ENCODE measurements around the gene ZBTB12.
"Not testable (repeated sequence)": the region's sequence is repeated elsewhere in the genome, so short reads cannot be mapped to it uniquely, and the experiment has no call there.

ZBTB12 gene, protein sequence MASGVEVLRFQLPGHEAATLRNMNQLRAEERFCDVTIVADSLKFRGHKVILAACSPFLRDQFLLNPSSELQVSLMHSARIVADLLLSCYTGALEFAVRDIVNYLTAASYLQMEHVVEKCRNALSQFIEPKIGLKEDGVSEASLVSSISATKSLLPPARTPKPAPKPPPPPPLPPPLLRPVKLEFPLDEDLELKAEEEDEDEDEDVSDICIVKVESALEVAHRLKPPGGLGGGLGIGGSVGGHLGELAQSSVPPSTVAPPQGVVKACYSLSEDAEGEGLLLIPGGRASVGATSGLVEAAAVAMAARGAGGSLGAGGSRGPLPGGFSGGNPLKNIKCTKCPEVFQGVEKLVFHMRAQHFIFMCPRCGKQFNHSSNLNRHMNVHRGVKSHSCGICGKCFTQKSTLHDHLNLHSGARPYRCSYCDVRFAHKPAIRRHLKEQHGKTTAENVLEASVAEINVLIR

DNA sequence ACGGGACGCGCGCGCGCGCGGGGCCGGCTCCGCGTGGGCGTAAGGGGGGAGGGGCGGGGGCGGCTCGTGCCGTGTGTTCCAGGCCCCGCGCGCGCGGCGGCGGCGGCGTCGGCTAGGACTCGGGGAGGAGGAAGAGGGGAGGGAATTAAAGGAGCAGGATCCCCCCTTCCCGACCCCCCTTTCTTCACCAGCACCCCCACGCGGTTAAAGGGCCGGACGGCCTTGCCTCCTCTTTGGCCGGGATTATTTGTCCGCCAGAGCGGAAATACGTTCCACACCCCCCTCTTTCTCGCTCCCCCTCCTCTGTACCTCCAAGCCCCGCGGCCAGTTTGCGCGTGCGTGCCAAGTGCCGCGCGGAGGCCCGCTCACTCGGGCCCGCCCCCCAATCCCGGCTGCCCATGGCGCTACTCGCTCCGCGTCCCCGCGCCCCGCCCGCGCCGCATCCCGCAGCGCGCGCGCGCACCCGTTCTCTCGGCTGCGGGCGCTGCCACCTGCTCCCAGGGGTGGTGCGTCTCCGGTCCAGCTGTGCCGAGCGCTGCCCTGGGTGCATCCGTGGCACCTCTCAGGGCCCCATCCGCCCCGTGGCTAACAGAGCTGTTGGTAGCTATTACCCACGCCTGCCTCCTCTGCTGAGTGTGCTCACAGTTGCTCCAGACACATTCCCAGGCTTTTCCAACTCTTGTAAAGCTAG lies at the start of gene ZBTB12:
Gene ZBTB12, minus strand, starts transcription at position 134 of the 691 bp plus-strand sequence. CDS start 781 bp downstream, outside the sequence.
- DNase-seq (ENCODE audit: low spot score) = peak; percentile 97

DNA sequence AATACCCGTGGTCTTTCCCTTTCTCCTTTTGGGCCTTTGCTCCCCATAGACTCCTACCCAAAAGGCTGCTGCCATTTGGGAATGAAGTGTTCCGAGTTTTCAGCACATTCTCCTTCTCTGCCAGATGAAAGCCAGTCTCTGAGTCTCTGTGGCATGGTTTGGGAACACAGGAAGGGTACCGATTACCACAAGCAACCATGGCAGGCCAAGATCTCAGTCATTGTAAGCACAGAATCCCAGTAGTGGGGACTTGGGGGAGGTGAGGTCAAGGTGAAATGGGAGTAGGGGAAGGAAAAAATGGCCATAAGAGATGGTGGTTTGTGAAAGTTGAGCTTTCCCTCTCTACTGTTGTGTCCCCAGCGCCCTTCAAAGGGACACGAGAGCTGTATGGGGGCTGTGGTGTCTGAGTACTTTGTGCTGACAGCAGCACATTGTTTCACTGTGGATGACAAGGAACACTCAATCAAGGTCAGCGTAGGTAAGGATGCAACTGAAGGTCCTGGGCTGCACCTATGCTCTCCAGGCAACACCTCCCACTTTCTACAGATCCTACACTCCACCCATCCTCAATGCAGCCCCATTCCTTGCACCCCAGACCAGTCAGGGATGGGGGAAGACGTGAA lies 48.2 kb upstream of the ZBTB12 start:
- DNase-seq (ENCODE audit: low spot score) = no peak

DNA sequence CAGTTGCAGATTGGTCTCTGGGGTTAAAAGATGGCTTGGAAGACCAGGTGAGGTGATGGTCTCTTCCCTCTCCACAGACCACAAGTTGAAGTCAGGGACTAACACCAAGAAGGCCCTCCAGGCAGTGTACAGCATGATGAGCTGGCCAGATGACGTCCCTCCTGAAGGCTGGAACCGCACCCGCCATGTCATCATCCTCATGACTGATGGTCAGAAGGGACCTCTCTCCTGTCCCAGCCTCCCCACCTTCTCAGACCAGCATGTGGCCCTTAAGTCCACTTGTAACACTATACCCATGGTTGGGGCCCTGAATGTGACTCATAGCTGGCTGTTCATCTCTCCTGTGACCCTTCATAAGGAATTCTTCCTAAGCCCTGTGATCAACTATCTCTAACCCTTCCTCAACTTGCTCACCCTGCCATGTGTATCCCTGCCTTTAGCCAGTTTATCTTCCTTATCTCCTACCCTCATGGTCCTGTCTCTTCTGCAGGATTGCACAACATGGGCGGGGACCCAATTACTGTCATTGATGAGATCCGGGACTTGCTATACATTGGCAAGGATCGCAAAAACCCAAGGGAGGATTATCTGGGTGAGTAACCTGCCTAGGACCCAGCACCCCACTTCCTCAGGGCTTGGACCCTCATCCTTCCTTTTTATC lies 47.0 kb upstream of the ZBTB12 start:
- DNase-seq (ENCODE audit: low spot score) = no peak

DNA sequence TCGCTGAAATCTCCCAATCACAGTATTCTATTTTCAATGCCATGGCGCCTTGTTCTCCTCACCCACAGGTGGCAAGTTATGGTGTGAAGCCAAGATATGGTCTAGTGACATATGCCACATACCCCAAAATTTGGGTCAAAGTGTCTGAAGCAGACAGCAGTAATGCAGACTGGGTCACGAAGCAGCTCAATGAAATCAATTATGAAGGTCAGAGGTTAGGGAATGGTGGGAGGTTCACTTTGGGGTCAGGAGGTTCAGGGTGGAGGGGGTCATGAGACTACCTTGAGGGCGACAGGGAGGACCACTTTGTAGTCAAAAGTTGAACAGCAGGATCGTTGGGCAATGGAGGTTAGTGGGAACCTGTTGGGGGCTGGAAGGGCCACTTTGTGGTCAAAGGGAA lies 46.4 kb upstream of the ZBTB12 start:
- DNase-seq (ENCODE audit: low spot score) = no peak

DNA sequence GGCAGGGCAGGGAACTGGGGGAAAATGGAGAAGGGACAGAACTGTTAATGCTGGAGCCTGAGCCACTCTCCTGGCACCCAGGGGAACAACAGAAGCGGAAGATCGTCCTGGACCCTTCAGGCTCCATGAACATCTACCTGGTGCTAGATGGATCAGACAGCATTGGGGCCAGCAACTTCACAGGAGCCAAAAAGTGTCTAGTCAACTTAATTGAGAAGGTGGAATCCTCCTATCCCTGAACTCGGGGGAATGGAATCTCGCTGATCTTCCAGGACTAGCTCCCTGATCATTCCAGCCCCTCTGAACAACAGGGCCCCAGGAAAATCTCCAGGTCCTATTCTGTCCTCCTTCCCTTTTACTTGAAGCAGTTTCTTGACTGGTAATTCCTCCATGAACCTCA lies 46.0 kb upstream of the ZBTB12 start:
- DNase-seq (ENCODE audit: low spot score) = no peak

DNA sequence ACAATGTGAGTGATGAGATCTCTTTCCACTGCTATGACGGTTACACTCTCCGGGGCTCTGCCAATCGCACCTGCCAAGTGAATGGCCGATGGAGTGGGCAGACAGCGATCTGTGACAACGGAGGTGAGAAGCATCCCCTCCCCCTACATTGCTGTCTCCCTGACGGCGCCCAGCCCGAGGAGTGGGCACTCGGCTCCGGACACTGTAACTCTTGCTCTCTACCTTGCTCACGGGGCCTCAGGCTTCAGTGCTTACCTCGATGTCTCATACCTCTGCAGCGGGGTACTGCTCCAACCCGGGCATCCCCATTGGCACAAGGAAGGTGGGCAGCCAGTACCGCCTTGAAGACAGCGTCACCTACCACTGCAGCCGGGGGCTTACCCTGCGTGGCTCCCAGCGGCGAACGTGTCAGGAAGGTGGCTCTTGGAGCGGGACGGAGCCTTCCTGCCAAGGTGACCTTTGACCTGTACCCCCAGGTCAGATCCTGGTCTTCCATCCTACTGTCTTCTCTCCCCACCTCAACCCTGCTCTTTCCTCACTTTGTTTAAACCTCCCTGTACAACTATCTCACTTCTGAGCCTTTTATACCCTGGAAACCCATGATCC lies 45.3 kb upstream of the ZBTB12 start:
- DNase-seq (ENCODE audit: low spot score) = no peak

DNA sequence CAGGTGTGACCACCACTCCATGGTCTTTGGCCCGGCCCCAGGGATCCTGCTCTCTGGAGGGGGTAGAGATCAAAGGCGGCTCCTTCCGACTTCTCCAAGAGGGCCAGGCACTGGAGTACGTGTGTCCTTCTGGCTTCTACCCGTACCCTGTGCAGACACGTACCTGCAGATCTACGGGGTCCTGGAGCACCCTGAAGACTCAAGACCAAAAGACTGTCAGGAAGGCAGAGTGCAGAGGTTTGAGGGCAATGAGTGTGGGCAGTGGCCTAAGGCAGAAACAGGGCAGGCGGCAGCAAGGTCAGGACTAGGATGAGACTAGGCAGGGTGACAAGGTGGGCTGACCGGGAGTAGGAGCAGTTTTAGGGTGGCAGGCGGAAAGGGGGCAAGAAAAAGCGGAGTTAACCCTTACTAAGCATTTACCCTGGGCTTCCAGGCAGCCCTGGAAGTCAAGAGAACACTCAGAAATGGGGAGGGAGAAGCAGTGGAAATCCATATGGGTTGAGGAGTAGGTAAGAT lies 44.5 kb upstream of the ZBTB12 start:
- no peak for DNase-seq (ENCODE audit: low spot score)

DNA sequence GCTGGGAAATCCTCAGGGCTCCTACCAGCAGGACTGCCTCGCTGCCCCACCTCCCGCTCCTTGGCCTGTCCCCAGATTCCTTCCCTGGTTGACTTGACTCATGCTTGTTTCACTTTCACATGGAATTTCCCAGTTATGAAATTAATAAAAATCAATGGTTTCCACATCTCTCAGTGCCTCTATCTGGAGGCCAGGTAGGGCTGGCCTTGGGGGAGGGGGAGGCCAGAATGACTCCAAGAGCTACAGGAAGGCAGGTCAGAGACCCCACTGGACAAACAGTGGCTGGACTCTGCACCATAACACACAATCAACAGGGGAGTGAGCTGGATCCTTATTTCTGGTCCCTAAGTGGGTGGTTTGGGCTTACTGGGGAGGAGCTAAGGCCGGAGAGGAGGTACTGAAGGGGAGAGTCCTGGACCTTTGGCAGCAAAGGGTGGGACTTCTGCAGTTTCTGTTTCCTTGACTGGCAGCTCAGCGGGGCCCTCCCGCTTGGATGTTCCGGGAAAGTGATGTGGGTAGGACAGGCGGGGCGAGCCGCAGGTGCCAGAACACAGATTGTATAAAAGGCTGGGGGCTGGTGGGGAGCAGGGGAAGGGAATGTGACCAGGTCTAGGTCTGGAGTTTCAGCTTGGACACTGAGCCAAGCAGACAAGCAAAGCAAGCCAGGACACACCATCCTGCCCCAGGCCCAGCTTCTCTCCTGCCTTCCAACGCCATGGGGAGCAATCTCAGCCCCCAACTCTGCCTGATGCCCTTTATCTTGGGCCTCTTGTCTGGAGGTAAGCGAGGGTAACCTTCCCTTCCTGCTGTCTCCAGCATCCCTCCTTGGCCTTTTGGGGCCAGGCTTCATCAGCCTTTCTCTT lies 43.9 kb upstream of the ZBTB12 start, which contains the start of gene CFB:
Gene CFB, plus strand, starts transcription at position 589 of the 863 bp plus-strand sequence. Its CDS starts 127 bp downstream, at position 716.
- no peak for DNase-seq (ENCODE audit: low spot score)

DNA sequence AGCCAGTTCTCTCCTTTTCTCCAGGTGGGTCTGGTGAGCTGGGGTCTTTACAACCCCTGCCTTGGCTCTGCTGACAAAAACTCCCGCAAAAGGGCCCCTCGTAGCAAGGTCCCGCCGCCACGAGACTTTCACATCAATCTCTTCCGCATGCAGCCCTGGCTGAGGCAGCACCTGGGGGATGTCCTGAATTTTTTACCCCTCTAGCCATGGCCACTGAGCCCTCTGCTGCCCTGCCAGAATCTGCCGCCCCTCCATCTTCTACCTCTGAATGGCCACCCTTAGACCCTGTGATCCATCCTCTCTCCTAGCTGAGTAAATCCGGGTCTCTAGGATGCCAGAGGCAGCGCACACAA lies 43.2 kb upstream of the ZBTB12 start:
- DNase-seq (ENCODE audit: low spot score) = no peak

DNA sequence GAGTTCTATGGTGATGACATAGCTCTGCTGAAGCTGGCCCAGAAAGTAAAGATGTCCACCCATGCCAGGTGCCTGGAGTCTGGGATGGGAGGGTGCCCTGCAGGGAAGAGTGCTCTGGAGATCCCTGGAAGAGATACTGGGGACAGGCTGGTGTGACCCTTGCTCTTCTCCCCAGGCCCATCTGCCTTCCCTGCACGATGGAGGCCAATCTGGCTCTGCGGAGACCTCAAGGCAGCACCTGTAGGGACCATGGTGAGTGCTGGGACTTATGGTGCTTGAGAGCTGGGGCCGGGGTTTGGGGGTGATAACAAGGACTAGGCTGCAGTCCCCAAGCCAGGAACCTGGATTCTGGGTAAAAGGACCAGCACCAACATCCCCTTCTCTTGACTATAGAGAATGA lies 41.9 kb upstream of the ZBTB12 start:
- no peak for DNase-seq (ENCODE audit: low spot score)

DNA sequence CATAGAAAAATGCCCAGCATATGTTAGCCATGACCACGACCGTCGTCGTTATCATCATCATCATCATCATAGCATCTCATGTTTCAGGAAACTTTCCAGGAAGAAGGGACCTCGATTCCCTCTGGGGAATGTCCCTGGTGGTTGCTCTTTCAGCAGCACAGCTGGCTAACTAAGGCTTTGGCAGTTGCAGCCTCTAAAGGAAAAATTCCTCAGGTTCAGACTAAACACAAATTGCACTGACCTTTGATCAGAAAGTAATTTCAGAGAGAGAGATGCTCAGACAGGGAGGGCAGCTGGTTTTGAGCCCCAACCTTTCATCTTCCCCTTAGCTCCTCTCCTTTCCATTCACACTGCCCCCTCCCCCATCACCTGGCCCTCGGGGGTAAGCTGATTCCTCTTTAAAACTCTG lies 38.4 kb upstream of the ZBTB12 start:
- no peak for DNase-seq (ENCODE audit: low spot score)

DNA sequence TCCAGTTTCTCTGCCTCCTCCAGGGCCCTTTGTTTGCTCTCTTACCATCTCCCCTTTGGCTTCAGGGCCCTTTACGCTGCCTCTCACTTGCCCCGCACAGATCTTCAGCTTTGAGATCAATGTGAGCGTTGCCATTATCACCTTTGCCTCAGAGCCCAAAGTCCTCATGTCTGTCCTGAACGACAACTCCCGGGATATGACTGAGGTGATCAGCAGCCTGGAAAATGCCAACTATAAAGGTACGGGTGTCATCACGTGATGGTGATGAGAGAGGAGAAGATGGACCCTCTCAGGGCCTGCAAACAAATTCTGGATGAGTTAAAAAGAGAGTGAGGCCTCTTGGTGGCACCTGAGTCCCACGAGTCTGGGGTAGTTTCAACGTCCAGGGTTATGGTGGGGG lies 33.9 kb upstream of the ZBTB12 start:
- DNase-seq (ENCODE audit: low spot score) = no peak

DNA sequence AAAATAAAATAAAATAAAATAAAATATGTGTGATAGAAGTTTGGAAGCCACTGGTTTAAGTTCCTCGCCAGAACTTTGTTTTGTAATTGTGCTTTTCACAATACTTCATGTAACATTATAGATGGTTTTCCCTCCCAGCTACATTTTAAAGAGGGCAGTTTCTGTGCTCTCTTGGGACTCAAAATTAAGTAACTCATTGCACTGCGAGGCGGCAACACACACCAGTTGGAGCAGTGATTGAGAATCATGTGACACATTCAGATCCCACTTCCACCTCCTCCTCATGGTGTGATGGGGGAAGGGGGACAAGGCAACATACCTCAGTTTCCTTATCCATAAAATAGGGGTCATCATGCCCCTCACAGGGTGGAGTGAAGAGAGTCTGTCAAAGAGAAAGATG lies 33.1 kb upstream of the ZBTB12 start:
- DNase-seq (ENCODE audit: low spot score) = no peak

DNA sequence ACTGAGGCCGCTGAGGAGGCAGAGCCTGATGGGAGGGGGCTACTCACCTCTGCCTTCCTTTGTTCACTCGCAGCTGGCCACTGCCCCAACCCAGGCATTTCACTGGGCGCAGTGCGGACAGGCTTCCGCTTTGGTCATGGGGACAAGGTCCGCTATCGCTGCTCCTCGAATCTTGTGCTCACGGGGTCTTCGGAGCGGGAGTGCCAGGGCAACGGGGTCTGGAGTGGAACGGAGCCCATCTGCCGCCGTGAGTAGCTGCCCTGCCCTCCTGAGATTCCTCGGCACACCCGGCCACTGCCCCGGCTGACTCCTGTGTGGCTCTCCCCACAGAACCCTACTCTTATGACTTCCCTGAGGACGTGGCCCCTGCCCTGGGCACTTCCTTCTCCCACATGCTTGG lies 31.7 kb upstream of the ZBTB12 start:
- DNase-seq (ENCODE audit: low spot score) = no peak

DNA sequence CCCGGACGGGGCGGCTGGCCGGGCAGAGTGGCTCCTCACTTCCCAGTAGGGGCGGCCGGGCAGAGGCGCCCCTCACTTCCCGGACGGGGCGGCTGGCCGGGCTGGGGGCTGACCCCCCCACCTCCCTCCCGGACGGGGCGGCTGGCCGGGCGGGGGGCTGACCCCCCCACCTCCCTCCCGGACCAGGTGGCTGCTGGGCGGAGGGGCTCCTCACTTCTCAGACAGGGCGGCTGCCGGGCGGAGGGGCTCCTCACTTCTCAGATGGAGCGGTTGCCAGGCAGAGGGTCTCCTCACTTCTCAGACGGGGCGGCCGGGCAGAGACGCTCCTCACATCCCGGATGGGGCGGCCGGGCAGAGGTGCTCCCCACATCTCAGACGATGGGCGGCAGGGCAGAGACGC lies 30.3 kb upstream of the ZBTB12 start:
- DNase-seq (ENCODE audit: low spot score) = not testable (repeated sequence)

DNA sequence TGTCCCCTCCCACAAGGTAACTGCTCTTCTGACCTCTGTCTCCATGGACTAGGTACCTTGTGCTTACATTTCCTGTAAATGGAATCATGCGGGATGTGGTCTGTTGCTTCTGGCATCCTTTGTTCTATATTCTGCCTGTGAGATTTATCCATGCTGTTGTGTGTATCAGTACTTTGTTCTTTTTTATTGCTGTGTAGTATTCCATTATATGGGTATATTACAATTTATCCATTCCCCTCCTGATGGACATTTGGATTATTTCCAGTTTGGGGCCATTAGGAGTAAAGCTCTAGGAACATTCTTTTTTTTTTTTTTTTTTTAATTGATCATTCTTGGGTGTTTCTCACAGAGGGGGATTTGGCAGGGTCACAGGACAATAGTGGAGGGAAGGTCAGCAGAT lies 29.1 kb upstream of the ZBTB12 start:
- DNase-seq (ENCODE audit: low spot score) = no peak

DNA sequence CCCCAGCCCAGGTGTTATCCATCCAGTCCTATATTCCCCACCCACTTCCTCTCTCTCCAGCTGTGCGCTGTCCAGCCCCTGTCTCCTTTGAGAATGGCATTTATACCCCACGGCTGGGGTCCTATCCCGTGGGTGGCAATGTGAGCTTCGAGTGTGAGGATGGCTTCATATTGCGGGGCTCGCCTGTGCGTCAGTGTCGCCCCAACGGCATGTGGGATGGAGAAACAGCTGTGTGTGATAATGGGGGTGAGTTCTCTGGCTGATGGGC lies 26.7 kb upstream of the ZBTB12 start:
- DNase-seq (ENCODE audit: low spot score) = no peak

DNA sequence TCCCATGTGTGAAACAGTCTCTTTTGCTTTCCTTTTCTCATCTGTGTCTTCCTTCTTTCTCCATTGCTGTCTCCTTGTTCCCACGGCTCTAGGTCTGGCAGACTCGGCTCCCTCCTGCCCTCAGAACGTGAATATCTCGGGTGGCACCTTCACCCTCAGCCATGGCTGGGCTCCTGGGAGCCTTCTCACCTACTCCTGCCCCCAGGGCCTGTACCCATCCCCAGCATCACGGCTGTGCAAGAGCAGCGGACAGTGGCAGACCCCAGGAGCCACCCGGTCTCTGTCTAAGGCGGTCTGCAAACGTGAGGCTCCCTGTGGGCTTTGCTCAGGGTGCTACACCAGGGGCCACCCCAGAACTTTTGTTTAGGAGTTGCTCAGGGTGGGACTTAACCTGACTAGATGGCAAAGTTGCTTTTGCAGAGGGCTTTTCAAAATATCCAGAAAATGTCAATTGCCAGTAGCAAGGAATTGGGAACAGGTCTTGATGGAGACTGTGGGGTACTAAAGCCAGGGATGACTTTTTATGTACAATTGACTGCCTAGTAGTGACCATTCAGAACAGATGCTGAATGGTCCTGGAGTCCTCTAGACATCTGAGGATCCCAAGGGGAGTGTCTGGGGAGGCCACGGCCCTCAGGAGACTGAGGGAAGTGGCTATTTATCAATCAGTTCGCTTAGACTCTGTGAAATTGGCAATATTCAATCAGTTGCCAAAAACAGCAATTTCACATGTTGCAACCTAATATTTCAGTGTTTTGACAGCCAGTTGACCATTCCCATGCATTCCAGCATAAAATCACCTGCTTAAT lies 26.2 kb upstream of the ZBTB12 start:
- no peak for DNase-seq (ENCODE audit: low spot score)

DNA sequence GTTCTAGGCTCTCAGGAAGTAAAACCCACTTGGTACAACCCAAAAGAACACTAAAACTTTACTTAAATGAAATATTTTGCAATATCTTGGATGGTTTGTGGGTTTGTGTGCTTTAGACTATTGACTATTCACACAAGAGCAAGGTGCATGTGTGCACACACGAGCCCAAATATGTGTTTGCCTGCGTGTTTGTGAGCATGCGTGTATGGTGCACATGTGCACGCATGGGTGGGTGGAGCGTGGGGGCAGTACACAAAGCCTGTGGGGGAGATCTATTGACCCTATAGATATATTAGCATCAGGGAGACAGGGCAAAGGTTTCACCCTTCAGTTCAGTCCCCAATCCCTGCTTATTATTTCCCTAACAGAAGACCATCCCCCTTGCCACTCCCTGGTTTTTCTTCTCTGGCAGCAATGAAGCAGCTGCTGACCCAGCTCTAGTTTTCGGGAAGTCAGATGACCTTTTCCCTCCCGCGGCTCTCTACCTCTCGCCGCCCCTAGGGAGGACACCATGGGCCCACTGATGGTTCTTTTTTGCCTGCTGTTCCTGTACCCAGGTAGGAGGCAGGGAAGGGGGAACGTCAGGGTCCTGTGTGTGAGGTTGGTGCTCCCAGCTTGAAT lies 25.5 kb upstream of the ZBTB12 start, which contains the start of gene C2:
Gene C2, plus strand, starts transcription at position 476 of the 621 bp plus-strand sequence. Its CDS starts 36 bp downstream, at position 512.
- DNase-seq (ENCODE audit: low spot score) = no peak

DNA sequence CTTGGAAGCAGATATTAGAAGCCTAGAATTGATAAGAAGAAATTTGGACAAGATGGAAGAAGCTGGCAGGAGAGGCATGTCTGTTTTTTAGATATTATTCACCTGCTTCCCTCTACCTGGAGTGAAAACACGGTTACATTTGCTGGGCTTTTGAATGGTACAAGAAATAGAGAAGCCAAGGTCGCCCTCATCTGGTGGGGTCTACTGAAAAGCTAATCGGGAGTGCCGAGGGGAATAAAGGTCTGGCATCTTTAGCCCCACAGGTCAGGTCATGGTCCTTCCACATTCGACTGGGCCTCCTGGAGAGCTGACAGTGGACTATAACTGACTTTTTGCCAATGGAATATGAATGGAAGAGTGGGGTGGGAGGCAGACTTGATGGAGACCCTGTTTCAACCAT lies 21.1 kb upstream of the ZBTB12 start:
- DNase-seq (ENCODE audit: low spot score) = no peak

Measured in ecto neural progenitor cell (in vitro differentiated cells).